Activated CD4-positive, alpha-beta T cell treated with anti-CD3 and anti-CD28 coated beads for 36 hours (primary cell): Measurements from ENCODE around the gene ZDHHC19. TPM values are rescaled to one million over a fixed set of nuclear protein-coding genes. Genes with fewer than 3 reads are reported as not detected.
"Not testable (repeated sequence)": the region's sequence is repeated elsewhere in the genome, so short reads cannot be mapped to it uniquely, and the experiment has no call there.

Source experiments
- ATAC-seq: fragments of 200-7000 bp; cut with Tn5 transposase; one replicate; pipeline ENCODE4 v1.10.0; 2021; ENCODE audit warnings: mild to moderate bottlenecking, moderate library complexity
- CTCF ChIA-PET: fragments of 350-600 bp; sonication (Branson Sonifier 250); formaldehyde crosslinking; loops from one replicate; lab custom pipeline; 2021; ENCODE audit warnings: antibody characterized with exemption; lab: Charles Lee
- POLR2A ChIA-PET: fragments of 350-600 bp; sonication (Branson Sonifier 250); formaldehyde crosslinking; loops from one replicate; lab custom pipeline; 2021; ENCODE audit warnings: antibody characterized with exemption, inconsistent platforms; lab: Charles Lee
- DNase-seq: peaks from one replicate; pipeline ENCODE4 v3.0.0-alpha.2; 2020
- H3K27ac Mint-ChIP-seq: one replicate; pipeline ENCODE4 v1.8.0; 2021; ENCODE audit warnings: mixed read lengths
- H3K27me3 Mint-ChIP-seq: one replicate; pipeline ENCODE4 v1.8.0; 2021; ENCODE audit warnings: mixed read lengths
- H3K36me3 Mint-ChIP-seq: one replicate; pipeline ENCODE4 v1.8.0; 2021; ENCODE audit warnings: low read depth, mixed read lengths
- H3K4me1 Mint-ChIP-seq: one replicate; pipeline ENCODE4 v1.8.0; 2021; ENCODE audit warnings: mixed read lengths
- H3K4me3 Mint-ChIP-seq: one replicate; pipeline ENCODE4 v1.8.0; 2021; ENCODE audit warnings: mild to moderate bottlenecking, moderate library complexity, mixed read lengths
- H3K9me3 Mint-ChIP-seq: one replicate; pipeline ENCODE4 v1.8.0; 2021; ENCODE audit warnings: low read depth, mixed read lengths
- intact Hi-C, 2 experiments: fragments of 100-400 bp; cut with DNase I in 1 of 2; cut with micrococcal nuclease in 1 of 2; formaldehyde crosslinking; loops; one replicate each; pipeline versions ENCODE4 v1.14.2 to v1.15.1; 2022 to 2024; cut with DNase I, micrococcal nuclease
- total RNA-seq, 2 experiments: library from RNA; stranded (reverse); gene quantifications; one replicate each; pipeline ENCODE4 v1.2.3, GENCODE V29; 2021

The ZDHHC19 gene
- total RNA-seq, 2 experiments from 2014 or later, result not detected

DNA sequence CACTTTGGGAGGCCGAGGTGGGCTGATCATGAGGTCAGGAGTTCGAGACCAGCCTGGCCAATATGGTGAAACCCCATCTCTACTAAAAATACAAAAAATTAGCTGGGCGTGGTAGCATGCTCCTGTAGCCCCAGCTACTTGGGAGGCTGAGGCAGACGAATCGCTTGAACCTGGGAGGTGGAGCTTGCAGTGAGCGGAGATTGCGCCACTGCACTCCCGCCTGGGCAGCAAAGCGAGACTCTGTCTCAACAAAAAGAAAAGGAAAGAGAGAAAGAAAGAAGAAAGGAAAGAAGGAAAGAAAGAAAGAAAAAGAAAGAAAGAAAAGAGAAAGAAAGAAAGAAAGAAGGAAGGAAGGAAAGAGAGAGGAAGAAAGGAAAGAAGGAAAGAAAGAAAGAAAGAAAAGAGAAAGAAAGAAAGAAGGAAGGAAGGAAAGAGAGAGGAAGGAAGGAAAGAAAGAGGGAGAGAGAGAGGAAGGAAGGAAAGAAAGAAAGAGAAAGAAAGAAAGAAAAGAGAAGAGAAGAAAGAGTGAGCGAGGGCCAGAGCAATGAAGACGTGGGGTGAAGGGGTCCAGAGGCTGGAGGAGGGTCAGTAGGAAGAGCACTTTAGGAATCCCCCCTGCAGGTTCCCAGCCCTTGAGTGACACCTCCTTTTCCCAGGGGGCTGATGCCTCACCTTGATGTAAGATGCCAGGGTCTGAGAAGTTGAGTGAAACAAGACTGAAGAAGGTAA lies 1.1 kb downstream of the ZDHHC19 start:
- H3K9me3 Mint-ChIP-seq, CTCF ChIA-PET, DNase-seq, H3K4me3 Mint-ChIP-seq, POLR2A ChIA-PET, H3K27me3 Mint-ChIP-seq, ATAC-seq, H3K36me3 Mint-ChIP-seq, H3K27ac Mint-ChIP-seq: not testable (repeated sequence)
- intact Hi-C loops, result loop anchor here in 1 of 2 experiments (5.0 kb wide), 1 partner anchor 463 kb away; no protein-coding TSS in a partner anchor
- H3K4me1 Mint-ChIP-seq, result peaks cover 11% of the 10 kb centered on the region

DNA sequence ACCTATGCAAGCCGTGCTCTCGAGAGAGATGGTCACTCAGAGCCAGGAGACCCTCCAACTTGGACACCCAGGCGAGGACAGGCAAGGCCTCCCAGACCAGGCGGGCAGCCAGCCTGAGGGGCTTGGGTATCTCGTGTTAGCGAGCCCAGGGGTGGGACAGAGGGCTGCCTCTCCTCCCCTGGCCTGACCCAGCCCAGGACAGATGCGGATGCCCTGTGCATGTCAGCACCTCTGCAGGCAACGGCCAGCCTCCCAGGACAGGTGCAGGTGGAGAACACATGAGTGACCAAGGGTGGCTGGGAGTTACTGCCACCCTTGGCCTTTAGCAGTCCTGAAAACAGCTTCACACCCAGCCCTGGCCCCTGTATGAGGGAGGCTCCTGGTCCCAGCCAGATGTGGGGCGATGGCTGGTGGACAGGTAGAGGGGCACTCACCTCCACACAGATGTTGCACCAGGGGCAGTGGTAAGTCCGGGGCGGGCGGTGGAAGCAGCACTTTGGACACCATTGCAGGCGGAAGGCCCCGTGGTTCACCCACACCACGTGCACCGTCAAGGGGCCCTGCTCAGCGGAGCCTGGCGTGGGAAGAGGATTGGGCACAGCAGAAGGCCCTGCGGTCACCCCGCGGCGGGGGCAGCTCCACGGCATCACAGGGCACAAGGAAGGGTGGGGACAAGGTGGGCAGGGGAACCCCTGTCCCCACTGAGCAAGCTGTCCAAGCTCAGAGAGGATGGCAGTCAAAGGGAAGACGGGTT lies 2.1 kb downstream of the ZDHHC19 start:
- Mint-ChIP-seq H3K27ac (no peak overlapping the region), H3K9me3 (no peaks in the 10 kb centered on the region), H3K4me3 (peak overlapping the region; percentile 25), H3K36me3 (no peaks in the 10 kb centered on the region), H3K4me1 (peaks cover 11% of the 10 kb centered on the region), H3K27me3 (no peaks in the 10 kb centered on the region)
- ATAC-seq (no peak), DNase-seq (no peak)
- CTCF ChIA-PET, result interaction anchor here (0.6 kb wide), 1 partner anchor 207 kb away, joined by 3 read pairs; no protein-coding TSS in a partner anchor
- POLR2A ChIA-PET, result interaction anchor here (0.5 kb wide), 1 partner anchor 129 kb away, joined by 3 read pairs; no protein-coding TSS in a partner anchor
- intact Hi-C loops, result loop anchor here in 1 of 2 experiments (5.0 kb wide), 1 partner anchor 462 kb away; no protein-coding TSS in a partner anchor

DNA sequence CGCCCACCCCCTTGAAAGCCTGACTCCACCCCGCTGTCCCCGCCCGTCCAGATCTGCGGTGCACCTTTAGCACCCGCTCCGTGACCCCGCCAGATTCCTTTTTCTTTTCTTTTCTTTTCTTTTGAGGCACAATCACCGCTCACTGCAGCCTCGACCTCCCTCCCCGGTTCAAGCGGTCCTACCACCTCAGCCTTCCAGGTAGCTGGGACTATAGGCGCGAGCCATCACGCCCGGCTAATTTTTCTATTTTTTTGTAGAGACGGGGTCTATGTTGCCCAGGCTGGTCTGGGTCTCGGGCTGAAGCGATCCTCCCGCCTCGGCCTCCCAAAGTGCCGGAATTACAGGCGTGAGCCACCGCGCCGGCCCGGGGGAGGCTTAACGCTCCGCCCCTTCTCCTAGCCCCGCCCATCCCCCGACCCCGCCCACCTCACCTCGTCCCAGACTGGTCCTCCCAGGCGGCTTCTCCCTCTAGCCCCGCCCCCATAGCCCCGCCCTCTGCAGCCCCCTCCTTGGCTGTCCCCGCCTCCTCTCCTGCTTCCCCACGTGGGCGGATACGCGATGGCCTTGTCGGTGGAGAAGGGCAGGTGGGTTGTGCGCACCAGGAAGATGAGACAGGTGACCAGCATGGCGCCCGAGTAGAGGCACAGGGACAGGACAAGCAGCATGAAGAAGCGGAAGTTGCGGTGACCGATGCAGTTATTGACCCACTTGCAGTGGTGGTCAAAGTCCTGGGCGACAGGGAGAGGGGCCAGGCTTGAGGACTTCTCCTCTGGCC lies 3.2 kb downstream of the ZDHHC19 start:
- ChIA-PET POLR2A (no interaction called here), CTCF (interaction anchor here (2.0 kb wide), 1 partner anchor 134 kb away, joined by 8 read pairs; no protein-coding TSS in a partner anchor)
- intact Hi-C loops, result loop anchor here in 1 of 2 experiments (1.0 to 5.0 kb wide), 4 partner anchors 29 to 521 kb away; partner anchors contain the start of gene TNK2
- ATAC-seq (peak; percentile 77), DNase-seq (peak; percentile 86)
- H3K9me3 Mint-ChIP-seq, result no peaks in the 10 kb centered on the region
- H3K36me3 Mint-ChIP-seq, result no peaks in the 10 kb centered on the region
- H3K27ac Mint-ChIP-seq, result peak overlapping the region; percentile 29
- peak overlapping the region; percentile 74 for H3K4me3 Mint-ChIP-seq
- H3K27me3 Mint-ChIP-seq, result no peaks in the 10 kb centered on the region
- peaks cover 11% of the 10 kb centered on the region for H3K4me1 Mint-ChIP-seq

GRCh38 chr3:196207159-196207832 lies 3.9 kb downstream of the ZDHHC19 start:
- ChIA-PET CTCF (interaction anchor here (2.0 kb wide), 1 partner anchor 133 kb away, joined by 8 read pairs; no protein-coding TSS in a partner anchor), POLR2A (no interaction called here)
- peak; percentile 46 for DNase-seq
- Mint-ChIP-seq H3K27me3 (no peaks in the 10 kb centered on the region), H3K4me3 (peak overlapping the region; percentile 74), H3K27ac (no peak overlapping the region), H3K36me3 (no peaks in the 10 kb centered on the region), H3K9me3 (no peaks in the 10 kb centered on the region), H3K4me1 (peaks cover 11% of the 10 kb centered on the region)
- peak; percentile 26 for ATAC-seq
- intact Hi-C loops, result loop anchor here in 1 of 2 experiments (1.0 to 5.0 kb wide), 4 partner anchors 28 to 520 kb away; partner anchors contain the start of gene TNK2

DNA sequence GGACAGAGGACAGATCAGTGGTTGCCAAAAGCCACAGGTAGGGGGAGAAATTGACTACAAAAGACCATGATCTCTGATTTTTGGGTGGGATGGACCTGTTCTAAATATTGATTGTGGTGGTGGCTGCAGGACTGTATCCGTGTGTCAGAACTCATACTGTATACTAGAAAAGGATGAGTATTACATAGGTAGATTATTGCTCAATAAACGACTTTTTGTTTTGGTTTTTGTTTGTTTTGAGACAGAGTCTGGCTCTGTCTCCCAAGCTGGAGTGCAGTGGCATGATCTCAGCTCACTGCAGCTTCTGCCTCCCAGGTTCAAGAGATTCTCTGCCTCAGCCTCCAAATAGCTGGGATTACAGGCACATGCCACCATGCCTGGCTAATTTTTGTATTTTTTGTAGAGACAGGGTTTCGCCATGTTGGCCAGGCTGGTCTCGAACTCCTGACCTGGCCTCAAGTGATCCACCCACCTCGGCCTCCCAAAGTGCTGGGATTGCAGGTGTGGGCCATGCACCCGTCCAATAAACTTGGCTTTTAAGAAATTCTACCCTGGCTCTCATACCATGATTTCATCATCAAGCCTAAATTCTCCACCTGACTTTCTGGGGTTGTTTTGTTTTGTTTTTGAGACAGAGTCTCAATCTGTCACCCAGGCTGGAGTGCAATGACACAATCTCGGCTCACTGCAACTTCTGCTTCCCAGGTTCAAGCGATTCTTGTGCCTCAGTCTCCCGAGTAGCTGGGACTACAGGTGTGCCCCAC lies 5.6 kb downstream of the ZDHHC19 start:
- H3K9me3 Mint-ChIP-seq, H3K27me3 Mint-ChIP-seq, H3K27ac Mint-ChIP-seq, ATAC-seq, POLR2A ChIA-PET, DNase-seq, H3K4me3 Mint-ChIP-seq, H3K36me3 Mint-ChIP-seq: not testable (repeated sequence)
- CTCF ChIA-PET, result interaction anchor here (0.7 to 2.0 kb wide), 3 partner anchors 126 to 575 kb away, joined by 3 to 8 read pairs (median 4); no protein-coding TSS in a partner anchor
- peaks cover 11% of the 10 kb centered on the region for H3K4me1 Mint-ChIP-seq
- intact Hi-C loops, result loop anchor here in 1 of 2 experiments (2.0 to 5.0 kb wide), 3 partner anchors 297 to 519 kb away; partner anchors contain the start of gene TNK2

DNA sequence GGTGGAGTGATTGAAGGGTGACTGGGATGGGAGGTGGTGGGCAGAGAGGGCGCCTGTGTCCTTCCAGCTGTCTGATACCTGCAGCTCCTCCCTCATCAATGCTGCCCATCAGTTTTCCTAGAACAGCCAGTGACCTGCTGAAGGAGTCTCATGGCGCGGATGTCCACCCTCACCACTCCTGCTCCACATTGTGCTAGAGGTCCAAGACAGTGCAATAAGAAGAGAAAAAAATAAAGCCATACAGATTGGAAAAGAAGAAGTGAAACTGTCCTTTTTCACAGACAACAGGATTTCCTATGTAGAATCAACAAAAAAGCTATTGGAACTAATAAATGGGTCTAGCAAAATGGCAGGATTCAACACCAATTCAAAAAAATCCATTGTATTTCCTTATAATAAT lies 7.4 kb downstream of the ZDHHC19 start:
- Mint-ChIP-seq H3K9me3 (no peaks in the 10 kb centered on the region), H3K27me3 (no peaks in the 10 kb centered on the region), H3K36me3 (no peaks in the 10 kb centered on the region), H3K27ac (no peak overlapping the region), H3K4me1 (peaks cover 11% of the 10 kb centered on the region), H3K4me3 (no peak overlapping the region)
- CTCF ChIA-PET, result interaction anchor here (1.0 kb wide), 1 partner anchor 131 kb away, joined by 3 read pairs; no protein-coding TSS in a partner anchor
- DNase-seq (no peak), ATAC-seq (no peak)
- POLR2A ChIA-PET, result interaction anchor here (0.6 kb wide), 1 partner anchor 58 kb away, joined by 4 read pairs; no protein-coding TSS in a partner anchor
- intact Hi-C loops, result no loop called here

- H3K36me3 Mint-ChIP-seq, result no peaks in the 10 kb centered on the region
- DNase-seq, result no peak
Measured at GRCh38 chr3:196202516-196202970, 8.7 kb downstream of the ZDHHC19 start.

GRCh38 chr3:196198771-196199753 lies 12.1 kb downstream of the ZDHHC19 start:
- H3K4me1 Mint-ChIP-seq, result peaks cover 7% of the 10 kb centered on the region
- ATAC-seq (no peak), DNase-seq (no peak)
- no peaks in the 10 kb centered on the region for H3K36me3 Mint-ChIP-seq
- intact Hi-C loops, result no loop called here
- H3K27me3 Mint-ChIP-seq, result no peaks in the 10 kb centered on the region
- ChIA-PET POLR2A (no interaction called here), CTCF (interaction anchor here (0.6 to 6.8 kb wide), 4 partner anchors 71 to 173 kb away, joined by 3 to 156 read pairs (median 4); no protein-coding TSS in a partner anchor)
- no peaks in the 10 kb centered on the region for H3K9me3 Mint-ChIP-seq
- no peak overlapping the region for H3K27ac Mint-ChIP-seq
- no peak overlapping the region for H3K4me3 Mint-ChIP-seq

More at GRCh38 chr3:196202516-196202970, 8.7 kb downstream of the ZDHHC19 start:
- H3K27ac Mint-ChIP-seq, result no peak overlapping the region
- no peak for ATAC-seq
- no peaks in the 10 kb centered on the region for H3K9me3 Mint-ChIP-seq
- peaks cover 6% of the 10 kb centered on the region for H3K4me1 Mint-ChIP-seq
- H3K4me3 Mint-ChIP-seq, result no peak overlapping the region
- intact Hi-C loops, result no loop called here
- ChIA-PET CTCF (interaction anchor here (1.0 kb wide), 1 partner anchor 129 kb away, joined by 3 read pairs; no protein-coding TSS in a partner anchor), POLR2A (no interaction called here)
- no peaks in the 10 kb centered on the region for H3K27me3 Mint-ChIP-seq
